HG02970 (cell line): ENCODE measurements around the gene PTPRD.
"Not testable (repeated sequence)": the region's sequence is repeated elsewhere in the genome, so short reads cannot be mapped to it uniquely, and the experiment has no call there.

Experiments
- ATAC-seq: cut with Tn5 transposase; IDR thresholded peaks from one replicate; pipeline ENCODE4 v1.9.1; 2021; ENCODE audit warnings: mild to moderate bottlenecking, moderate library complexity, moderate number of reproducible peaks; ENCODE audit not compliant: unreplicated experiment, low FRiP score

PTPRD gene

GRCh38 chr9:9426454-9426853 lies 1186.3 kb downstream of the PTPRD start:
- not testable (repeated sequence) for ATAC-seq

- ATAC-seq: no peak
Observed at GRCh38 chr9:9412241-9412640, 1200.6 kb downstream of the PTPRD start.

GRCh38 chr9:9410736-9411135 lies 1202.1 kb downstream of the PTPRD start:
- ATAC-seq: no peak

- no peak for ATAC-seq
Observed at GRCh38 chr9:9399982-9400381, 1212.8 kb downstream of the PTPRD start.

GRCh38 chr9:9396518-9396917 lies 1216.3 kb downstream of the PTPRD start:
- ATAC-seq: no peak

GRCh38 chr9:9395539-9395938 lies 1217.3 kb downstream of the PTPRD start:
- ATAC-seq: no peak

- ATAC-seq: no peak
Observed at GRCh38 chr9:9392755-9393154, 1220.0 kb downstream of the PTPRD start.

GRCh38 chr9:9389904-9390303 lies 1222.9 kb downstream of the PTPRD start:
- ATAC-seq: no peak

- ATAC-seq: no peak
Observed at GRCh38 chr9:9387511-9388115, 1225.2 kb downstream of the PTPRD start.

GRCh38 chr9:9362332-9362731 lies 1250.5 kb downstream of the PTPRD start:
- ATAC-seq: no peak

GRCh38 chr9:9352877-9353481 lies 1259.8 kb downstream of the PTPRD start:
- no peak for ATAC-seq

GRCh38 chr9:9341203-9341602 lies 1271.6 kb downstream of the PTPRD start:
- no peak for ATAC-seq

- ATAC-seq: no peak
Observed at GRCh38 chr9:9337129-9337528, 1275.7 kb downstream of the PTPRD start.

GRCh38 chr9:9326749-9327148 lies 1286.1 kb downstream of the PTPRD start:
- ATAC-seq: no peak

- ATAC-seq: no peak
Observed at GRCh38 chr9:9319007-9319406, 1293.8 kb downstream of the PTPRD start.

GRCh38 chr9:9310743-9311142 lies 1302.1 kb downstream of the PTPRD start:
- not testable (repeated sequence) for ATAC-seq

GRCh38 chr9:9305600-9305999 lies 1307.2 kb downstream of the PTPRD start:
- ATAC-seq: no peak

- no peak for ATAC-seq
Observed at GRCh38 chr9:9299134-9299533, 1313.7 kb downstream of the PTPRD start.

GRCh38 chr9:9286001-9286400 lies 1326.8 kb downstream of the PTPRD start:
- ATAC-seq: no peak

GRCh38 chr9:9284201-9284600 lies 1328.6 kb downstream of the PTPRD start:
- no peak for ATAC-seq

- no peak for ATAC-seq
Observed at GRCh38 chr9:9283159-9283986, 1329.4 kb downstream of the PTPRD start.

GRCh38 chr9:9275601-9276000 lies 1337.2 kb downstream of the PTPRD start:
- ATAC-seq: no peak
